Measurements from ENCODE around the gene UBN2. TPM values are rescaled to one million over a fixed set of nuclear protein-coding genes. Genes with fewer than 3 reads are reported as not detected.

The UBN2 gene
- total RNA-seq, 1 donor from 2014 or later, result 21.0 TPM

GRCh38 chr7:139345042-139345441 is 114.0 kb downstream of the UBN2 start:
- H3K27ac Mint-ChIP-seq (ENCODE audit: unreplicated experiment), result no peak overlapping the region
- H3K4me1 Mint-ChIP-seq (ENCODE audit: unreplicated experiment), result peaks cover 14% of the 10 kb centered on the region
- H3K4me3 Mint-ChIP-seq (ENCODE audit: unreplicated experiment), result no peak overlapping the region

GRCh38 chr7:139351027-139351426 is 120.0 kb downstream of the UBN2 start:
- no peak for DNase-seq (ENCODE audit: extremely low spot score, unreplicated experiment)
- H3K27me3 Mint-ChIP-seq (ENCODE audit: unreplicated experiment), result no peaks in the 10 kb centered on the region
- H3K36me3 Mint-ChIP-seq (ENCODE audit: unreplicated experiment), result peaks cover 33% of the 10 kb centered on the region
- no peak overlapping the region for H3K4me3 Mint-ChIP-seq (ENCODE audit: unreplicated experiment)
- peaks cover 1% of the 10 kb centered on the region for H3K4me1 Mint-ChIP-seq (ENCODE audit: unreplicated experiment)
- TF ChIP-seq, protein P1, sequence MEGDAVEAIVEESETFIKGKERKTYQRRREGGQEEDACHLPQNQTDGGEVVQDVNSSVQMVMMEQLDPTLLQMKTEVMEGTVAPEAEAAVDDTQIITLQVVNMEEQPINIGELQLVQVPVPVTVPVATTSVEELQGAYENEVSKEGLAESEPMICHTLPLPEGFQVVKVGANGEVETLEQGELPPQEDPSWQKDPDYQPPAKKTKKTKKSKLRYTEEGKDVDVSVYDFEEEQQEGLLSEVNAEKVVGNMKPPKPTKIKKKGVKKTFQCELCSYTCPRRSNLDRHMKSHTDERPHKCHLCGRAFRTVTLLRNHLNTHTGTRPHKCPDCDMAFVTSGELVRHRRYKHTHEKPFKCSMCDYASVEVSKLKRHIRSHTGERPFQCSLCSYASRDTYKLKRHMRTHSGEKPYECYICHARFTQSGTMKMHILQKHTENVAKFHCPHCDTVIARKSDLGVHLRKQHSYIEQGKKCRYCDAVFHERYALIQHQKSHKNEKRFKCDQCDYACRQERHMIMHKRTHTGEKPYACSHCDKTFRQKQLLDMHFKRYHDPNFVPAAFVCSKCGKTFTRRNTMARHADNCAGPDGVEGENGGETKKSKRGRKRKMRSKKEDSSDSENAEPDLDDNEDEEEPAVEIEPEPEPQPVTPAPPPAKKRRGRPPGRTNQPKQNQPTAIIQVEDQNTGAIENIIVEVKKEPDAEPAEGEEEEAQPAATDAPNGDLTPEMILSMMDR (IDR thresholded peaks at IDR 0.05), result no peak
- no peak overlapping the region for H3K27ac Mint-ChIP-seq (ENCODE audit: unreplicated experiment)
- H3K9me3 Mint-ChIP-seq (ENCODE audit: unreplicated experiment), result no peaks in the 10 kb centered on the region

More at GRCh38 chr7:139345042-139345441, 114.0 kb downstream of the UBN2 start:
- H3K27me3 Mint-ChIP-seq (ENCODE audit: unreplicated experiment), result no peaks in the 10 kb centered on the region
- H3K36me3 Mint-ChIP-seq (ENCODE audit: unreplicated experiment), result peaks cover 11% of the 10 kb centered on the region
- TF ChIP-seq, protein P1 (IDR thresholded peaks at IDR 0.05), result no peak
- DNase-seq (ENCODE audit: extremely low spot score, unreplicated experiment), result no peak
- H3K9me3 Mint-ChIP-seq (ENCODE audit: unreplicated experiment), result no peaks in the 10 kb centered on the region

DNA sequence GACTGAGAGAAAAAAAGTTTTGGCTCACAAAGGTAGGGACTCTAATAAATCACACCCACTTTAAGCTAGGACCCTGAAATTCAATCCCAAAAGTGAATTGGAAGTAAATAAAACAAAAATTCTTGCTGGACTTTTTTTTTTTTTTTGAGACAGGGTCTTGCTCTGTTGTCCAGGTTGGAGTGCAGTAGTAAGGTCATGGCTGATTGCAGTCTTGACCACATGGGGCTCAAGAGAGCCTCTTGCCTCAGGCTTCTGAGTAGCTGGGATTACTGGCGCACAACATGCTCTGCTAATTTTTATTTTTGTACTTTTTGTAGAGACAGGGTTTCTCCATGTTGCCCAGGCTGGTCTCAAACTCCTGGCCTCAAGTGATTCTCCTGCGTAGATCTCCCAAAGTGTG is 123.7 kb downstream of the UBN2 start:
- H3K36me3 Mint-ChIP-seq (ENCODE audit: unreplicated experiment), result peaks cover 30% of the 10 kb centered on the region
- no peaks in the 10 kb centered on the region for H3K9me3 Mint-ChIP-seq (ENCODE audit: unreplicated experiment)
- DNase-seq (ENCODE audit: extremely low spot score, unreplicated experiment), result no peak
- H3K4me3 Mint-ChIP-seq (ENCODE audit: unreplicated experiment), result no peak overlapping the region
- TF ChIP-seq, protein P1 (IDR thresholded peaks at IDR 0.05), result no peak
- no peaks in the 10 kb centered on the region for H3K27me3 Mint-ChIP-seq (ENCODE audit: unreplicated experiment)
- peaks cover 17% of the 10 kb centered on the region for H3K4me1 Mint-ChIP-seq (ENCODE audit: unreplicated experiment)
- no peak overlapping the region for H3K27ac Mint-ChIP-seq (ENCODE audit: unreplicated experiment)

GRCh38 chr7:139355320-139355719 is 124.3 kb downstream of the UBN2 start:
- Mint-ChIP-seq H3K36me3 (ENCODE audit: unreplicated experiment) (peaks cover 28% of the 10 kb centered on the region), H3K9me3 (ENCODE audit: unreplicated experiment) (no peaks in the 10 kb centered on the region), H3K4me3 (ENCODE audit: unreplicated experiment) (no peak overlapping the region), H3K27me3 (ENCODE audit: unreplicated experiment) (no peaks in the 10 kb centered on the region), H3K27ac (ENCODE audit: unreplicated experiment) (no peak overlapping the region), H3K4me1 (ENCODE audit: unreplicated experiment) (peaks cover 17% of the 10 kb centered on the region)
- TF ChIP-seq, protein P1 (IDR thresholded peaks at IDR 0.05), result no peak
- DNase-seq (ENCODE audit: extremely low spot score, unreplicated experiment), result no peak

Other genes with a start within 250 kb of the UBN2 start
- 12.2 and 12.8 TPM in 2 replicates for gene KIAA1549, start 249.8 kb upstream of the UBN2 start, total RNA-seq
- not detected in 2 replicates for gene ZC3HAV1L, start 195.2 kb upstream of the UBN2 start, total RNA-seq
- gene ZC3HAV1, start 121.5 kb upstream of the UBN2 start, total RNA-seq, result 42.7 and 43.0 TPM in 2 replicates
- gene FMC1, start 110.1 kb downstream of the UBN2 start, total RNA-seq, result 8.6 and 13.5 TPM in 2 replicates
- gene LUC7L2, start 128.7 kb downstream of the UBN2 start, total RNA-seq, result 112 and 116 TPM in 2 replicates